MM.1S (cell line): ENCODE results near the gene PLCB4.

Experiments
- CTCF ChIP-seq: fragments of 300-600 bp; sonication (generic); IDR thresholded peaks from 2 replicates; pipeline ENCODE4 v1.5.1; 2016; ENCODE audit warnings: antibody characterized with exemption, low read length, mixed read lengths
- EZH2 ChIP-seq: fragments of 300-600 bp; sonication (generic); optimal IDR thresholded peaks from 2 replicates; pipeline ENCODE3; 2017; ENCODE audit warnings: low read depth, mild to moderate bottlenecking, antibody characterized with exemption, low read length, mixed read lengths

GRCh38 chr20:9054176-9054575, 14.7 kb upstream of the PLCB4 start:
- TF ChIP-seq CTCF (no peak), EZH2 (no peak)
